Brain pericyte (primary cell): Measurements from ENCODE around the gene BPI.
"Not testable (repeated sequence)": the region's sequence is repeated elsewhere in the genome, so short reads cannot be mapped to it uniquely, and the experiment has no call there.

ENCODE experiments used
- DNase-seq: peaks from one replicate; pipeline ENCODE4 v3.0.0-alpha.2; 2012; ENCODE audit warnings: low read depth, low spot score

BPI gene

GRCh38 chr20:38302786-38303185, 1.2 kb upstream of the BPI start:
- DNase-seq = no peak

DNA sequence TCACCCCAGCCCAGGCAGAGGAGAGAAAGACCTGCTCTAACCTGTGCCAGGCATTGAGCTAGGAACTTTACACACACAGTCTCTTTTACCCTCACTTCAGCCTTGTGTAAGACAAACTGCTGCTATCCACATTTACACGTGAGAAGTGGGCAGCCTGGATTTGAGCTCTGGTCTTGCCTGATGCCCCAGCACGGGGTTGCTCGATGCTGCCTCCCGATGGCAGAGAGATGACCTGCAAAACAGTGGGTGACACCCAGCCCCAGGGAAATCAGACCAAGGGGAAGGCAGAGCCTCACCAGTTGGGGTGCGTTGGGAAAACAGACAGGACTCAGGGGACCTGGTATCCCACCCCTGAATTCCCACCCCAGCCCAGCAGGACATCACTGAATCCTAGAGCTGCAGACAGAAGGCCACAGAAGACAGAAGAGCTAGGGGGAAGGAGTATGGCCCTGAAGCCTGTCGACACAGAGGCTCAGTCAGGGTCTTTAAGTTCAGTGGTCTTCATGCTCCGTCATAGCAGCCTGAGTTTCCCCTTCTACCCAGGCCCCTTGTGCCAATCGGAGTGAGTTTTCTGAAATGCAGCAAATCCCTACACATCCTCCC, 990 bp downstream of the BPI start:
- DNase-seq = no peak

GRCh38 chr20:38305541-38305940, 1.6 kb downstream of the BPI start:
- DNase-seq = no peak

GRCh38 chr20:38306379-38306778, 2.4 kb downstream of the BPI start:
- DNase-seq = no peak

DNA sequence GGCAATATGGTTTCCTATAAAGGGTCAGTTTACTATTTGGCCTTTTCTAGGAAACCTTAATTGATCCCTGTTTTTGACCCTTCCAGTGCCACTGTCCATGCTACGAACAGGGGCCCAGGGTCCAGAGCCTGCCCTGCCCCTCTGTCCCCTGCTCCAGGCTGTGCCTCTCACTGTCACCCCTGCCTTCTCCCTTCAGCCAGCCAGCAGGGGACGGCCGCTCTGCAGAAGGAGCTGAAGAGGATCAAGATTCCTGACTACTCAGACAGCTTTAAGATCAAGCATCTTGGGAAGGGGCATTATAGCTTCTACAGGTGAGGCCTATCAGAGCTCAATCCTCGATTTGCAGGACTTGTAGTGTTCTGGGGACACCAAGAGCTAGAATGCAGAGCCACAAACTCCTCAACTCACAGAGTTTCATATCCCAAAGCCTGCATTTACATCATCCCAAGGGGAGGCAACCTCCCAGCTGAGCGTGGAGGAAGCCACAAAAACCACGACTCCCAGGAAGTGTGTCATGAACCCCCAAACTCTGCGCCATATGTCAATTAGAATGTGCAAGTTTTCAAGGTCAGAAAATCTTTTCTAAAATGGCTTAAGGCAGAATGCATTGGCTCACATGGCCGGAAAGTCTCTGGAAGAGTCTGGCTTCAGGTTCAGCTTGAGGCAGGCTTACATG, 3.6 kb downstream of the BPI start:
- DNase-seq = no peak

DNA sequence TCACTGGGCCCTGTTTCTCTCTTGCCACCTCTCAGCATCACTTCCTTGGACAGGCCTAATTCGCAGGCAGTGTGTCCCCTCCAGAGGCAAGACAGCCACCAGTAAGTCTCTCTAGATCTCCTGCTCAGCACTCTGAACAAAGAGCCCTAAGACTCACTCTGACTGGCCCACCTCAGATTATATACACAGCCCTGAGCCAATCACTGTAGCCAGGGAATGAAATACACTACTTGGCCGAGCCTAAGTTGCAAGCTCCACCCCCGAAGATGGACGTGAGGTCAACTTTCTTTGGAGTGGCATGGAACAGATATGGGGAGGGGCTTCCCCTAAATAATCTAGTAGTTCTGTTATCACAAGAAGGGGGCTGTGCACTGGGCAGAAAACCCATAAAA, 4.1 kb downstream of the BPI start:
- no peak for DNase-seq

GRCh38 chr20:38308447-38308846, 4.5 kb downstream of the BPI start:
- DNase-seq = no peak

DNA sequence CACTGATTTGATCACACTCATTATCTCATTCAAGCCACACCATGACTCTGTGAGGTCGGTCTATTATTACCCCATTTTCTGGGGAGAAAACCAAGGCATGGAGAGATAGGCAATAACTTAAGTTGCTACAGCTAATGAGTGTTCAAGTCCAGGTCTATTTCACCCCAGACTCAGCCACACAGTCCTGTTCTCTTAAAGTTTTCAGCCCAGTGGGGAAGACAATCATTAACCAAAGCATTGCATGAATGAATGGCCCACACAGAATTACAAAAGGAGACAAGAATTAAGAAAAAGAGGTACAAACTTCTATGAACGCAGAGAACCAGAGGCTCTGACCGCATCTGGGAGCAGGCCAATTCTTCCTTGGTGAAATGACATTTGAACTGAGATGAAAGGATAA, 7.1 kb downstream of the BPI start:
- DNase-seq = no peak

GRCh38 chr20:38311491-38311890, 7.5 kb downstream of the BPI start:
- no peak for DNase-seq

DNA sequence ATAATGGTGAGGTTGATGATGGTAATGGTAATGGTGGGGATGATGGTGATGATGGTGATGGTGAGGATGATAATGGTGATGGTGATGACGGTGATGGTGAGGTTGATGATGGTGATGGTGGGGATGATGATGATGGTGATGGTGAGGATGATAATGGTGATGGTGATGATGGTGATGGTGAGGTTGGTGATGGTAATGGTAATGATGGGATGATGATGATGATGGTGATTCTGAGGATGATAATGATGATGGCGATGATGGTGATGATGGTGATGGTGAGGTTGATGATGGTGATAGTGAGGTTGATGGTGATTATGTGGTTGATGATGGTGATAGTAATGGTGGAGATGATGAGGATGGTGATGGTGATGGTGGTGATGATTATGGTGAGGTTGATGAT, 9.7 kb downstream of the BPI start:
- no peak for DNase-seq

DNA sequence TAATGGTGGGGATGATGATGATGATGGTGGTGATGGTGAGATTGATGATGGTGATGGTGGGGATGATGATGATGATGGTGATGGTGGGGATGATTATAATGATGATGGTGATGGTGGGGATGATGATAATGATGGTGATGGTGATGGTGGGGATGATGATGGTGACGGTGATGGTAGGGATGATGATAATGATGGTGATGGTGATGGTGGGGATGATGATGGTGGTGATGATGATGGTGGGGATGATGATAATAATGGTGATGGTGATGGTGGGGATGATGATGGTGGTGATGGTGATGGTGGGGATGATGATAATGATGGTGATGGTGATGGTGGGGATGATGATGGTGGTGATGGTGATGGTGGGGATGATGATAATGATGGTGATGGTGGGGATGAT, 10.4 kb downstream of the BPI start:
- DNase-seq = not testable (repeated sequence)

DNA sequence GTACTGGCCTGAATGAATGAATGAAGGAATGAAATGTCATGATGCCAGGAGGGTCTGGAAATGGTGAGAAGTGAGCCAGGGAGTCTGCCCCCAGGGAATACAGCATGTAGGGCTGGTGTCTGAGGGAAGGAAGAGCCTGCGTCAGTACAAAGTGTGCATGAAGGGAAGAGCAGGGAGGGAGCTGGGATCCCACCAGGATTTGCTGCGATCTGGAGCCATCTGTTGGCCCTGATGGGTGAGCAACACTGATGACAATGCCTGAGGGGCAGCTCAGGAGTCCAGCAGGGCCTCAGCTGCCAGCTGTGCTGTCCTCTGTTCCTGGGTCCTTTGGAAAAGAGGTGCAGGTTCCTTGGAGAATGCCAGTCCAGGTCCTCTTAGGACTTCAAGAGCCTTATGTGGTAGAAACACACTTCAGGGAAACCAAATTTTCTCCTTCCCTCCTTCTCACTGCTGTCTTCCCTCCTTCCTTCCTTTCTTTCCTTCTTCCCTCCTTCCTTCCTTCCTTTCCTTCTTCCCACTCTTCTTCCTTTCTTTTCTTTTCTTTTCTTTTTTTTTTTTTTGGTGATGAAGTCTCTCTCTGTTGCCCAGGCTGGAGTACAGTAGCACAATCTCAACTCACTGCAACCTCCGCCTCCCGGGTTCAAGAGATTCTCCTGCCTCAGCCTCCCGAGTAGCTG, 11.5 kb downstream of the BPI start:
- no peak for DNase-seq

DNA sequence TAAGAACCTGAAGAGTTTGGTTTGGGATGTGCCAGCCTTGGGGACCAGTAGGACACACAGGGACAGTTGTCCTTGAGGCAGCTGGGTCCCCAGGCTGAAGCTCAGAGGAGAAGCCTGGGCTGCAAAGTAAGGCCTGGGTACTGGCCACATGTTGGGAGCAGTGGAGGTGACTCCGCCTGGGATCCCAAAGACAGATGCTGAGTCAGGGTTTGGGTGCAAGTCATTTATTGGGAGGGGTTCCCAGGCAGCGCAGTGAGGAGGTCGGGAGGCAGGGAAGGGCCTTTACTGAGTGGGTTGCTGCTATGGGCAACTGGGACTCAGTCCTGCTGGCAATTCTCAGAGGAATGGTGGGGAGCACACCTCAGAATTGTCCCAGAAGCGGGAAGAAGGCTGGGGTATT, 12.4 kb downstream of the BPI start:
- DNase-seq = no peak

DNA sequence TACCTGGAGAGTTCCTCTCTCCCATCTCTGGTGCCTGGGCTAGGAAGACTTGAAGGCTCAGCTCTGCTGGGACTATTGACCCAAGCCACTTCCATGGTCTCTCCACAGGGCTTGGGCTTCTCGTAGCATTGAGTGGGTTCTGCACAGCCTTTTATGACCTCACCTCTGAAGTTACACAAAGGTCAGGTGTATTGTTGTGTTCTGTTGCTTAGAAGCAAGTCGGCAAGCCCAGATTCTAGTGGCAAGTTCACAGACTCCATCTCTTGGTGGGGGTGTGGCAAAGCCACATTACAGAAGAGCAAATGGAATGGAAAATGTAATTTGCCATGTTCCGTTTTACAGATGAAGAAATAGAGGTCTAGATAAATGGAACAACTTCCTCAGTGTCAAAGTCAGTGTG, 13.5 kb downstream of the BPI start:
- no peak for DNase-seq

- DNase-seq = no peak
Observed at GRCh38 chr20:38320221-38320620, 16.3 kb downstream of the BPI start.

- no peak for DNase-seq
Observed at GRCh38 chr20:38321959-38322598, 18.1 kb downstream of the BPI start.

DNA sequence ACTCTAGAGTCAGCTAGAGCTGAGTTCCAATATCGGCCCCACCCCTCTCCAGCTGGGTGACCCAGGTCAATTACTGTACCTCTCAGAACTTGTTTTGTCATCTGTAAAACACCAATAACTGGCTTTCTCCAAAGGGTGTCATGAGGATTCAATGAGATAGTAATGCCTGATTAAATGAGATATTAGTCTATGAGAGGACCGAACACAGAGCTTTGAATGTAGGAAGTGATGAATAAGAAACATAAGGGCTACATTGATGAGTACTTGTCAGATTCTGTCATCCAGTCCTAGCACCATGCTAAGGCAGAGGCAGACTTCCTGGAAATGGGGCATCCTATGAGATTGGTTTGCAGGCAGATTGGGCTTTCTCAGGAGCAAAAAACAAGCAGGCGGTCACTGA, 20.2 kb downstream of the BPI start:
- no peak for DNase-seq

DNA sequence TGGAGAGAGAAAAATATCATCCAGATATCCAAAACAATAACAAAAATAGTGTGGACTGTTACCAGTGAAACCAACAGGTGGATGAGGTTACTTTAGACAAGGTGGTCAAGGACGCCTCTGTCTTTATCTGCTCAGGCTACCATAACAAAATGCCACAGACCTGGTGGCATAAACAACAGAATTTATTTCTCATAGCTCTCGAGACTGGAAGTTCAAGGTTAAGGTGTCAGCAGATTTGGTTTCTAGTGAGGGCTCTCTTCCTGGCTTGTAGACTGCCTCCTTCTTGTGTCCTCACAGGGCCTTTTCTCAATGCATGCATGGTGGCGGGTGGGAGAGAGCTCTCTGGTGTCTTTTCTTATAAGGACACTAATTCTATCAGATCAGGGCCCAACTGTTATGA, 21.2 kb downstream of the BPI start:
- no peak for DNase-seq

DNA sequence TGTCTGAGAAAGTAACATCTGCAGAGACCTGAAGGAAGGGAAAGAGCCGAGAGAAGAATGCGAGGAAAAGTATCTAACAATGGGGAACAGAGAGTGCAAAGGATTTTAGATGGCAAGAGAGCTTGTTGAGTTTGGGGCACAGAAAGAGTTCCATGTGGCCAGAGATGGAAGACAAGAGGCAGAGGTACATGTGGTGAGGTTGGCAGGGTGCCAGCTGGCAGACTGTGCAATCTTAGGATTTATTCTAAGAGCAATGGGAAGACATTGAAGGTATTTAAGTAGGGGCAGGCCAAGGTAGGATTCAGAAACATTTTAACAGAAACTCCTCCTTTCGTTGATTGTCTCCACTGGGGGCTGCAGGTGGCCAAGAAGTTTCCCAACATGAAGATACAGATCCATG, 21.9 kb downstream of the BPI start:
- DNase-seq = no peak

- no peak for DNase-seq
Observed at GRCh38 chr20:38326309-38326708, 22.4 kb downstream of the BPI start.

DNA sequence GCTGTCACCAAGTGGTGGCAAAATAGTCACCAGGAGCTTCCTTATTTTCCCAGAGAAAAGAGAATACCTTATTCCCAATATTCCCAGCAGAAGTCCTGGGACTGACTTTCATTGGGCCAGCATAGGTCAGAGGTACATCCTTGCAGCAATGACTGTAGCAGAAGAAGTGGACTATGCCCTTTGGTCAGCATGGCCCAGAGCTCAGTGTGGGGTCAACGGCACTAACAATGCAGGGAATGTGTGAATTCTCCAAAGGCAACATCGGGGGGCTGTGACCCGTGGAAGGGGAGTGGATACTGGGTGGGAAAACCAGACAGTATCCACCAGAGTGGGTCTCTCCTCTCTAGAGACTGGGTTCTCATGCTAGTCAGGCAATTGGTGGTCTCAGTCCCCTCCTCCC, 26.7 kb downstream of the BPI start:
- no peak for DNase-seq

DNA sequence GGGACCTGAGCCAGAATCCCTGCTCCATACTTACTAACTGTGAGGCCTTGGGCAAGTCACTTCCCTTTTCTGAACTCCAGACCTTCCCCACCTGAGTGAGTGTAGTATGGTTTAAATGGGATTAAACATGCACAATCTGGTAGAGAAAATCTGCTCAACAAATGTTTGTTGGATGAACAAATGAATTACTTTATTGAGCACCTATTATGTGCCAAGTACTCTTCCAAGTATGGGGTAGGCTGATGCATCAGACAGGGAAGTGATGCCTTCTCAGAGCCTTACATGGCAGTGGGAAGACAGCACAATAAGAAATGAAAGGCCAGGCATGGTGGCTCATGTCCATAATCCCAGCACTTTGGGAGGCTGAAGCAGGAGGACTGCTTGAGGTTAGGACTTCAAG, 27.3 kb downstream of the BPI start:
- DNase-seq = no peak

DNA sequence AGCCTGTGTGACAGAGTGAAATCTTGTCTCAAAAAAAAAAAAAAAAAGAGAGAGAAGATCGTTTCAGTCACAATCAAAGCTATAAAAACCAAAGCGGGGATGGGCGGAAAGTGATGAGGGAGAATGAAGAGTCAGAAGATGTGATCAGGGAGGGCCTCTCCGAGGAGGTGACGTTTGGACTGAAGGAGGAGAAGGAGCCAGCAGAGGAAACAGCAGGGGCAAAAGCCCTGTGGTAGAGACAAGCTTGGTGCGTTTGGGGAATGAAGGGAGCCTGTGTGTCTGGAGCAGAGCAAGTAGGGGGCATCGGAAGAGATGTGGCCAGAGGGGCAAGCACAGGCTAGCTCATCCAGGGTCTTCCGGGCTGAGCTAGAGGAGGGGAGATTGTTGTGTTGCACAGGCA, 27.9 kb downstream of the BPI start:
- DNase-seq = no peak
